Measurements from ENCODE around the gene CISH. TPM values are rescaled to one million over a fixed set of nuclear protein-coding genes. Genes with fewer than 3 reads are reported as not detected.

Gene CISH
- total RNA-seq (100 to 1,000 TPM in 1 of 10 donors, 10 to 100 TPM in 6, 1 to 10 TPM in 3; 5.4 to 131 (median 24.0) TPM), polyA plus RNA-seq (10 to 100 TPM in 1 of 2 donors, 1 to 10 TPM in 1; 8.9 to 21.1 TPM)
- long read RNA-seq, donor 1, full-length matches to known transcripts, result 6 of 17 reads
- long read RNA-seq, donor 1, partial matches to known transcripts, result 0 of 17 reads
- long read RNA-seq, donor 1, other reads (novel, unspliced or antisense), result 11 of 17 reads
- long read RNA-seq, donor 2, partial matches to known transcripts, result 0 of 2 reads
- long read RNA-seq, donor 2, other reads (novel, unspliced or antisense), result 1 of 2 reads
- long read RNA-seq, donor 3, full-length matches to known transcripts, result 78 of 205 reads
- long read RNA-seq, donor 3, partial matches to known transcripts, result 0 of 205 reads
- long read RNA-seq, donor 3, other reads (novel, unspliced or antisense), result 127 of 205 reads

GRCh38 chr3:50611464-50612233 lies at the start of gene CISH:
Gene CISH (minus strand): TSS chr3:50611774. CDS start chr3:50611650, 124 bp downstream.
- ATAC-seq, result peak; percentile 79 to 88 (median 84)
- Histone ChIP-seq H3K9me3 (no peaks in the 10 kb centered on the region), H3K4me3 (peak within 1 kb of the TSS; percentile 42 to 93 (median 78)), H3K27me3 (no peaks in the 10 kb centered on the region), H3K36me3 (peaks cover 0 to 38% (median 14%) of the 10 kb centered on the region in 9 donors), H3K4me1 (peaks cover 11 to 82% (median 68%) of the 10 kb centered on the region in 9 donors), H3K27ac (peak within 1 kb of the TSS; percentile 72 to 99 (median 95))
- 0% methylated on average over 66 to 75 of the region's 75 CpGs for WGBS, 2 donors
- peak; percentile 95 to 97 for DNase-seq
- TF ChIP-seq CTCF (IDR thresholded peaks at IDR 0.05), result peak in 7 of 9 donors; percentile 29 to 58 (median 45)
- intact Hi-C loops (cut with DNase I), result loop anchor here in 4 of 10 donors (1.0 to 10.0 kb wide), 6 partner anchors 39 to 493 kb away; partner anchors contain the start of genes CYB561D2 (in 1 of the 4), NPRL2 (in 1 of the 4), TMEM115 (in 1 of the 4) and ZMYND10 (in 1 of the 4)

- no peak for ATAC-seq
- DNase-seq, result no peak
- intact Hi-C loops (cut with DNase I), result no loop called here
- H3K36me3 ChIP-seq, result no peaks in the 10 kb centered on the region
- H3K4me1 ChIP-seq, result peaks cover 0 to 12% (median 0%) of the 10 kb centered on the region in 9 donors
- WGBS, 2 donors, result 94% methylated on average over 10 of the region's 10 CpGs
- TF ChIP-seq CTCF (IDR thresholded peaks at IDR 0.05), result no peak
- H3K27ac ChIP-seq, result no peak overlapping the region
- H3K4me3 ChIP-seq, result no peak overlapping the region
- H3K27me3 ChIP-seq, result no peaks in the 10 kb centered on the region
- no peaks in the 10 kb centered on the region for H3K9me3 ChIP-seq
These were observed 48.8 kb upstream of the CISH start for GRCh38 chr3:50660386-50660785.

DNA sequence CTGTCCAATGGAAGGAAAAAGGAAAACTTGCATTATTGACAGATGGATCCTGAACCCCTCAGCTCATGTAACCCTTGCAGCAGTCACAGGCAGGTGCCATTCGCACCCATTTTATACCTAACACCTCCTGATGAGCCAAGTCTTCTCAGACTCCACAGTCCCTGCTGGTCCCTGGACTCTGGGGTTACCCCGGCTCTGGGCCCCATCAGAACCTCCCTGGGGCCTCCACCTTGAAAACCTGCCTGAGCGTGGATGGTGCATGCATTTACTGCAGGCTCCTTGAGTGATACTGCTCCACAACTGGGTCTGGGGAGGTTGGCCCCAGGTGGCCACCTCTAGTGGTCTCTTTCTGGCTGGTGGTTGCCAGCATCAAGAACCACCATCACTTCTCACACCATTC lies 47.3 kb upstream of the CISH start:
- Histone ChIP-seq H3K27ac (no peak overlapping the region), H3K9me3 (no peaks in the 10 kb centered on the region), H3K4me1 (peaks cover 0 to 16% (median 0%) of the 10 kb centered on the region in 9 donors), H3K27me3 (no peaks in the 10 kb centered on the region), H3K36me3 (no peaks in the 10 kb centered on the region), H3K4me3 (no peak overlapping the region)
- no peak for DNase-seq
- no peak for ATAC-seq
- WGBS, 2 donors, result 78 to 91% methylated on average over 3 of the region's 3 CpGs
- TF ChIP-seq CTCF (IDR thresholded peaks at IDR 0.05), result no peak
- intact Hi-C loops (cut with DNase I), result no loop called here

- H3K27ac ChIP-seq, result no peak overlapping the region
- H3K27me3 ChIP-seq, result no peaks in the 10 kb centered on the region
- DNase-seq (no peak), ATAC-seq (no peak)
- no peak overlapping the region for H3K4me3 ChIP-seq
- WGBS, 2 donors, result 93 to 95% methylated on average over 6 of the region's 6 CpGs
- H3K4me1 ChIP-seq, result peaks cover 0 to 12% (median 0%) of the 10 kb centered on the region in 9 donors
- intact Hi-C loops (cut with DNase I), result no loop called here
- no peaks in the 10 kb centered on the region for H3K36me3 ChIP-seq
- no peaks in the 10 kb centered on the region for H3K9me3 ChIP-seq
- TF ChIP-seq CTCF (IDR thresholded peaks at IDR 0.05), result no peak
These were observed 46.8 kb upstream of the CISH start for GRCh38 chr3:50658416-50658815.

Measured in heart right ventricle (tissue), 16 donors.